GM12878 (cell line): ENCODE data around the gene ARF3. TPM values are rescaled to one million over a fixed set of nuclear protein-coding genes. Genes with fewer than 3 reads are reported as not detected.

ENCODE experiments used
- ATAC-seq: fragments of 200-7000 bp; cut with Tn5 transposase; 3 replicates; pipeline ENCODE4 v1.9.1; 2020; ENCODE audit warnings: mild to moderate bottlenecking, moderate library complexity
- BruUV-seq: library from RNA; stranded (reverse); fragments of 400-500 nt; replicated peaks from 2 replicates; lab custom pipeline; 2021; lab: Mats Ljungman, UMichigan
- CTCF ChIA-PET: fragments of 300-600 bp; sonication (Branson Sonifier 250); formaldehyde crosslinking; extraction: SDS; loops from one replicate; lab custom pipeline; 2021; ENCODE audit warnings: inconsistent platforms; lab: Yijun Ruan, JAX
- POLR2A ChIA-PET: fragments of 350-600 bp; formaldehyde crosslinking; extraction: SDS; loops from one replicate; lab custom pipeline; 2021; ENCODE audit warnings: inconsistent platforms; lab: Charles Lee
- RAD21 ChIA-PET: fragments of 300-600 bp; sonication (Branson Sonifier 250); formaldehyde crosslinking; loops from one replicate; lab custom pipeline; 2023; ENCODE audit warnings: antibody characterized with exemption; ENCODE audit not compliant: unreplicated experiment; lab: Charles Lee
- SMC1A ChIA-PET: fragments of 300-600 bp; sonication (Branson Sonifier 250); formaldehyde crosslinking; loops from one replicate; lab custom pipeline; 2023; ENCODE audit not compliant: unreplicated experiment, uncharacterized antibody; lab: Charles Lee
- DNase-seq: peaks from one replicate; pipeline ENCODE4 v3.0.0-alpha.2; 2011; ENCODE audit warnings: low read depth, low spot score
- FAIRE-seq: peaks from 3 replicates; lab custom pipeline; 2011; peaks lifted over from hg19 to GRCh38; lab: Jason Lieb, UNC
- H2AFZ ChIP-seq: 2 replicates; pipeline ENCODE4 v1.6.0; 2011; ENCODE audit warnings: low read depth, low read length, control low read depth; ENCODE audit not compliant: control insufficient read depth
- H3K27ac ChIP-seq: 2 replicates; pipeline ENCODE4 v1.5.1; 2011; ENCODE audit warnings: control low read depth; ENCODE audit not compliant: control insufficient read depth, insufficient read depth
- H3K27me3 ChIP-seq, 2 experiments: replicated peaks in 1 of 2; 2 replicates each; pipeline versions ENCODE4 v1.6.0 to v1.6.1; 2011; ENCODE audit warnings: low read length in 1 of 2; ENCODE audit not compliant: control insufficient read depth in 2 of 2, insufficient read depth in 2 of 2
- H3K36me3 ChIP-seq, 2 experiments: 2 replicates each; pipeline ENCODE4 v1.5.1; 2011; ENCODE audit warnings: low read length in 1 of 2; ENCODE audit not compliant: control insufficient read depth in 2 of 2, insufficient read depth in 2 of 2
- H3K4me1 ChIP-seq: 2 replicates; pipeline ENCODE4 v1.6.1; 2011; ENCODE audit warnings: mild to moderate bottlenecking, low read length, moderate library complexity, mixed read lengths; ENCODE audit not compliant: control insufficient read depth, insufficient read depth
- H3K4me2 ChIP-seq: 2 replicates; pipeline ENCODE4 v1.6.0; 2011; ENCODE audit warnings: control low read depth; ENCODE audit not compliant: control insufficient read depth, insufficient read depth
- H3K4me3 ChIP-seq: fragments of 200-600 bp; sonication (generic); 2 replicates; pipeline ENCODE4 v1.5.1; 2016
- H3K79me2 ChIP-seq: 2 replicates; pipeline ENCODE4 v1.6.0; 2011; ENCODE audit warnings: low read length; ENCODE audit not compliant: control insufficient read depth, insufficient read depth
- H3K9ac ChIP-seq: 2 replicates; pipeline ENCODE4 v1.8.0; 2011; ENCODE audit warnings: low read length, control low read depth, mixed read lengths; ENCODE audit not compliant: control insufficient read depth, insufficient read depth
- H3K9me3 ChIP-seq: replicated peaks from 3 replicates; pipeline ENCODE4 v1.5.1; 2011; ENCODE audit warnings: mild to moderate bottlenecking, low read length; ENCODE audit not compliant: control insufficient read depth, insufficient read depth
- H4K20me1 ChIP-seq: 2 replicates; pipeline ENCODE4 v1.6.0; 2011; ENCODE audit not compliant: control insufficient read depth, insufficient read depth
- ASH2L ChIP-seq: fragments of 300-600, 200-600 bp; sonication (generic); IDR thresholded peaks from 2 replicates; pipeline ENCODE4 v1.6.1; 2017; ENCODE audit warnings: low read depth, mild to moderate bottlenecking, borderline replicate concordance
- CBX5 ChIP-seq: sonication (generic); IDR thresholded peaks from 2 replicates; pipeline ENCODE4 v1.6.1; 2016; ENCODE audit warnings: low read depth, moderate library complexity, mild to moderate bottlenecking, inconsistent platforms
- CREM ChIP-seq: IDR thresholded peaks from 2 replicates; pipeline ENCODE4 v1.6.1; 2014; ENCODE audit warnings: antibody characterized with exemption, low read depth
- DPF2 ChIP-seq: fragments of 450-650 bp; IDR thresholded peaks from 2 replicates; pipeline ENCODE4 v1.6.1; 2017; ENCODE audit warnings: mild to moderate bottlenecking
- FOXM1 ChIP-seq: IDR thresholded peaks from 2 replicates; pipeline ENCODE4 v1.6.1; 2012; ENCODE audit warnings: low read depth, mild to moderate bottlenecking, inconsistent platforms, low read length, moderate library complexity
- GATAD2B ChIP-seq: fragments of 450-650 bp; conservative IDR thresholded peaks from 2 replicates; pipeline ENCODE4 v1.6.1; 2017; ENCODE audit warnings: low read depth, mild to moderate bottlenecking, moderate library complexity
- KDM1A ChIP-seq: fragments of 200-600 bp; sonication (generic); IDR thresholded peaks from 2 replicates; pipeline ENCODE4 v1.6.1; 2016; ENCODE audit warnings: borderline replicate concordance
- MTA3 ChIP-seq: IDR thresholded peaks from 2 replicates; pipeline ENCODE4 v1.6.1; 2012; ENCODE audit warnings: low read length, inconsistent platforms, borderline replicate concordance
- NFXL1 ChIP-seq: fragments of 450-650 bp; IDR thresholded peaks from 2 replicates; pipeline ENCODE4 v1.6.1; 2017; ENCODE audit warnings: antibody characterized with exemption, mild to moderate bottlenecking, borderline replicate concordance
- POLR2A ChIP-seq: IDR thresholded peaks from 2 replicates; pipeline ENCODE4 v1.6.1; 2011; ENCODE audit warnings: low read depth, mild to moderate bottlenecking, low read length
- POLR2AphosphoS5 ChIP-seq: IDR thresholded peaks from 2 replicates; pipeline ENCODE4 v1.6.1; 2011; ENCODE audit warnings: mild to moderate bottlenecking, low read length, inconsistent platforms
- SIX5 ChIP-seq: IDR thresholded peaks from 2 replicates; pipeline ENCODE4 v1.6.1; 2011; ENCODE audit warnings: mild to moderate bottlenecking, low read depth, low read length, moderate library complexity; ENCODE audit not compliant: severe bottlenecking
- SP1 ChIP-seq: IDR thresholded peaks from one replicate; pipeline ENCODE4 v1.6.1; 2011; ENCODE audit warnings: low read depth, low read length
- ZNF217 ChIP-seq: fragments of 450-650 bp; IDR thresholded peaks from 2 replicates; pipeline ENCODE4 v1.6.1; 2017; ENCODE audit warnings: antibody characterized with exemption, mild to moderate bottlenecking
- ZNF687 ChIP-seq: fragments of 450-650 bp; IDR thresholded peaks from 2 replicates; pipeline ENCODE4 v1.6.1; 2017; ENCODE audit warnings: mild to moderate bottlenecking, moderate library complexity
- WGBS: methylation state at CpG from one replicate; pipeline ENCODE4 v1.1.6; 2016; ENCODE audit warnings: low lambda C conversion rate; ENCODE audit not compliant: insufficient replicate concordance, insufficient coverage; ENCODE audit errors: missing lambda C conversion rate; 5-methylcytosine and 5-hydroxymethylcytosine counted together
- in situ Hi-C: fragments of 300-500 bp; cut with MboI; formaldehyde crosslinking; loops from 9 replicates; pipeline ENCODE4 v1.14.3; 2018; ENCODE audit warnings: mixed read lengths
- intact Hi-C: fragments of 100-400 bp; cut with micrococcal nuclease; formaldehyde crosslinking; loops from one replicate; pipeline ENCODE4 v1.14.2; 2022; ENCODE audit not compliant: unreplicated experiment
- polyA plus RNA-seq, 11 experiments: library from polyadenylated mRNA; depleted of rRNA in 4 of 11; unstranded in 6 of 11; stranded (reverse) in 5 of 11; fragments of >200 nt; fragmentation: Nextera tagmentation in 4 of 11; fragmentation: Illumina TruSeq in 1 of 11; extraction: Ambion mirVana in 4 of 11; extraction: Trizol in 1 of 11; gene quantifications; 1 replicate in 1 of 11; 2 replicates in 10 of 11; pipeline versions ENCODE4 v1.2.1 to v1.2.3, GENCODE V29; 2011 to 2016; ENCODE audit warnings: inconsistent platforms in 2 of 11, missing spikeins in 2 of 11, low read depth in 1 of 11
- total RNA-seq, 4 experiments: library from RNA; depleted of rRNA in 3 of 4; stranded (reverse); fragments of >200 nt in 3 of 4; fragmentation: Illumina TruSeq in 1 of 4; extraction: Trizol in 1 of 4; gene quantifications; 2 replicates each; pipeline versions ENCODE4 v1.2.1 to v1.2.3, GENCODE V29; 2013 to 2021

ARF3 gene
- total and polyA plus RNA-seq, 10 of the 15 experiments (the other 5 are each of a cell fraction or from before 2014, with no cell fraction given), result 8.7 to 263 (median 74.4) TPM

DNA sequence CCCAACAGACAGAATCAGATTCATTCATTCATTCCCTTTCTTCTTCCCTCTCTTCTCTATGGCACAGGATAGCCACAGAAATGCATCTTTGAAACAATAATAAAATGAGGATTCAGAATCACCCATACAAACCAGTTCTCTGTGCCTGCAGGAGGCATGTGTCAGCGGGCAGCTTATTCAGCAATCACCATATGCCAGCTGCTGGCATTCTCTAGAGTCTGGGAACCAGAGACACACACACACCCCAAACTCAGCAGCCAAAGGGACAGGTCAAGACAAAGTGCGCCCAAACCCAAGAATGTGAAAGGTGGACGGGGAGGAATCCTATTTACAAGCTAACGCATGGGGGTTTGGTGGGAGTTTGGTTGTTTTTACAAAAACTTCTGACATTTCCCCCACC lies 14.1 kb downstream of the ARF3 start:
- Histone ChIP-seq H3K27me3 (no peaks in the 10 kb centered on the region), H3K9ac (no peak overlapping the region), H3K4me1 (no peaks in the 10 kb centered on the region; the same call in 1 of the 2 replicates), H3K27ac (no peak overlapping the region), H3K36me3 (peaks cover 22 to 23% of the 10 kb centered on the region in 2 experiments), H3K4me3 (no peak overlapping the region), H3K4me2 (no peak overlapping the region), H3K79me2 (peaks cover 18% of the 10 kb centered on the region), H4K20me1 (0 out of 2 replicates have a peak, but pooled peaks cover 3% of the 10 kb centered on the region), H2AFZ (no peak overlapping the region), H3K9me3 (no peaks in the 10 kb centered on the region)
- FAIRE-seq, result no peak
- WGBS, result 84% methylated on average over 4 of the region's 4 CpGs
- BruUV-seq, result no TSS peak
- ChIA-PET POLR2A (interaction anchor here (1.6 kb wide), 1 partner anchor 9 kb away, joined by 4 read pairs; no protein-coding TSS in a partner anchor), RAD21 (no interaction called here), SMC1A (interaction anchor here (0.8 kb wide), 1 partner anchor 41 kb away, joined by 3 read pairs; no protein-coding TSS in a partner anchor), CTCF (interaction anchor here (0.6 to 6.0 kb wide), 9 partner anchors 9 to 86 kb away, joined by 3 to 24 read pairs (median 4); no protein-coding TSS in a partner anchor)
- no peak for DNase-seq
- in situ Hi-C loops (no loop called here), intact Hi-C loops (no loop called here)
- TF ChIP-seq NFXL1, result no peak
- TF ChIP-seq ZNF217, result no peak
- no peak for TF ChIP-seq ASH2L
- no peak for TF ChIP-seq POLR2A
- no peak for TF ChIP-seq SP1
- TF ChIP-seq SIX5, result no peak
- TF ChIP-seq MTA3, result no peak
- TF ChIP-seq ZNF687, result no peak
- no peak for TF ChIP-seq CREM
- no peak for TF ChIP-seq FOXM1
- no peak for TF ChIP-seq GATAD2B
- no peak for TF ChIP-seq POLR2AphosphoS5
- TF ChIP-seq DPF2, result no peak
- no peak for TF ChIP-seq CBX5
- TF ChIP-seq KDM1A, result no peak
- no peak for ATAC-seq
